PC-3 (cell line): ENCODE data around the gene ZFP69B. TPM values are rescaled to one million over a fixed set of nuclear protein-coding genes. Genes with fewer than 3 reads are reported as not detected.

Experiments used
- ATAC-seq: fragments of 200-7000 bp; cut with Tn5 transposase; 2 replicates; pipeline ENCODE4 v1.9.1; 2020; ENCODE audit warnings: mild to moderate bottlenecking, moderate library complexity
- BruUV-seq: library from RNA; stranded (reverse); fragments of 400-500 nt; replicated peaks from 2 replicates; lab custom pipeline; 2021; lab: Mats Ljungman, UMichigan
- CTCF ChIA-PET: fragments of 300-600 bp; sonication (Branson Sonifier 250); formaldehyde crosslinking; loops from one replicate; lab custom pipeline; 2022; ENCODE audit warnings: antibody characterized with exemption; lab: Charles Lee
- POLR2A ChIA-PET: fragments of 300-600 bp; sonication (Branson Sonifier 250); formaldehyde crosslinking; loops from one replicate; lab custom pipeline; 2022; ENCODE audit warnings: antibody characterized with exemption; ENCODE audit not compliant: unreplicated experiment; lab: Charles Lee
- DNase-seq: peaks from one replicate; pipeline ENCODE4 v3.0.0-alpha.2; 2015
- H2AFZ ChIP-seq: fragments of 300-600 bp; sonication (generic); 2 replicates; pipeline ENCODE4 v1.6.0; 2016; ENCODE audit warnings: antibody characterized with exemption, low read length
- H3F3A ChIP-seq: fragments of 300-600 bp; sonication (generic); one replicate; pipeline ENCODE4 v1.6.0; 2017; ENCODE audit warnings: antibody characterized with exemption, low read length, control low read depth, mild to moderate bottlenecking; ENCODE audit not compliant: unreplicated experiment
- H3K27ac ChIP-seq: fragments of 300-600 bp; sonication (generic); 2 replicates; pipeline ENCODE4 v1.5.1; 2016; ENCODE audit warnings: mild to moderate bottlenecking, low read length
- H3K27me3 ChIP-seq: fragments of 300-600 bp; sonication (generic); 2 replicates; pipeline ENCODE4 v1.6.1; 2016; ENCODE audit warnings: low read length, mixed read lengths
- H3K36me3 ChIP-seq: fragments of 300-600 bp; sonication (generic); 2 replicates; pipeline ENCODE4 v1.6.1; 2016; ENCODE audit warnings: low read depth, mixed run types, low read length, mixed read lengths
- H3K4me1 ChIP-seq: fragments of 300-600 bp; sonication (generic); 2 replicates; pipeline ENCODE4 v1.5.1; 2016; ENCODE audit warnings: low read length; ENCODE audit not compliant: insufficient read depth
- H3K4me2 ChIP-seq: fragments of 300-600 bp; sonication (generic); 2 replicates; pipeline ENCODE4 v1.6.0; 2016; ENCODE audit warnings: low read length
- H3K4me3 ChIP-seq: fragments of 300-600 bp; sonication (generic); 2 replicates; pipeline ENCODE4 v1.5.1; 2016; ENCODE audit warnings: mild to moderate bottlenecking, low read length, mixed read lengths
- H3K79me2 ChIP-seq: fragments of 300-600 bp; sonication (generic); 2 replicates; pipeline ENCODE4 v1.6.1; 2017; ENCODE audit warnings: low read length, mixed read lengths
- H3K9ac ChIP-seq: fragments of 300-600 bp; sonication (generic); 2 replicates; pipeline ENCODE4 v1.6.0; 2016; ENCODE audit warnings: mild to moderate bottlenecking, low read length
- H3K9me2 ChIP-seq: fragments of 300-600 bp; sonication (generic); replicated peaks from 2 replicates; pipeline ENCODE4 v1.6.1; 2016; ENCODE audit warnings: mixed run types, low read length, mixed read lengths
- H3K9me3 ChIP-seq: fragments of 300-600 bp; sonication (generic); 2 replicates; pipeline ENCODE4 v1.6.1; 2016; ENCODE audit warnings: low read length, mixed read lengths
- H4K20me1 ChIP-seq: fragments of 300-600 bp; sonication (generic); 2 replicates; pipeline ENCODE4 v1.6.1; 2016; ENCODE audit warnings: low read length, mixed read lengths
- EZH2 ChIP-seq: fragments of 300-600 bp; sonication (generic); IDR thresholded peaks from one replicate; pipeline ENCODE4 v1.6.1; 2017; ENCODE audit warnings: antibody characterized with exemption, mild to moderate bottlenecking, low read length; ENCODE audit not compliant: unreplicated experiment
- EZH2phosphoT487 ChIP-seq: fragments of 300-600 bp; sonication (generic); IDR thresholded peaks from 2 replicates; pipeline ENCODE4 v1.6.1; 2018; ENCODE audit warnings: mild to moderate bottlenecking, antibody characterized with exemption, low read length, borderline replicate concordance
- intact Hi-C: fragments of 100-400 bp; cut with micrococcal nuclease; formaldehyde crosslinking; loops from 2 replicates; pipeline ENCODE4 v1.9.0; 2023
- total RNA-seq: library from RNA; depleted of rRNA; stranded (reverse); fragments of >200 nt; gene quantifications from 2 replicates; pipeline ENCODE4 v1.2.3, GENCODE V29; 2014
- TF ChIP-seq, protein P1 (sequence below): fragments of 300-600 bp; sonication (generic); conservative IDR thresholded peaks from 2 replicates; pipeline ENCODE4 v1.5.1; 2017; ENCODE audit warnings: antibody characterized with exemption, low read depth, mild to moderate bottlenecking, low read length

ZFP69B gene
- total RNA-seq, 1 experiment from 2014 or later: 2.5 TPM

DNA sequence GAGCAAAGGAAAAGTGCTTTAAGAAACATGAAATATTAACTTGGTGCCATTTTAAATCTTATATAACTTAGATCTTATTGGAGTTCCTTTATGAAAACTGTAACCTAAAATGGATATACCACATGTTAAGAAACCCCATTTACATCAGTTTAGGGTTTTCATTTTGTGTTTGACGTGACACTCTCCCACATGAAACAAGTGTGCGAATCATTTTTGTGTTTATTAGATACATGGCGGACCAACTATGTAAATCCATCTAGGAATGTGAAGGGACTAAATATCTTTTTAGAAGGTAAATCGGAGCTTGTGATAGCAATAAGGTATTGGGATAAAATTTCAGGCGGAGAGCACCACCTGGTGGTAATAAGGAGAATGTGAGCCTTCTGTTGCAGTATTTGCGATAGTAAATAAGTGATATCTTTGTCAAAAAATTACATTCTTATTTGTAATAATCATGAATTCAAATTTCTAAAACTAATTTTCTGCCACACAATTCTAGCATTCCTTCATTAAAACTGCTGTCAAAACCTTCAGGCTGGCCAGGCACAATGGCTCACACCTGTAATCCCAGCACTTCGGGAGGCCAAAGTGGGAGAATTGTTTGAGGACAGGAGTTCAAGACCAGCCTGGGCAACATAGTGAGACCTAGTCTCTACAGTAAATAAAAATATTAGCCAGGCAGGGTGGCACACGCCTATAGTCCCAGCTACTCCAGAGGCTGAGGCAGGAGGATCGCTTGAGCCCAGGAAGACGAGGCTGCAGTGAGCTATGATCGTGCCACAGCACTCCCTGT is 45.4 kb upstream of the ZFP69B start:
- TF ChIP-seq EZH2 (no peak), EZH2phosphoT487 (no peak)
- TF ChIP-seq, protein P1, sequence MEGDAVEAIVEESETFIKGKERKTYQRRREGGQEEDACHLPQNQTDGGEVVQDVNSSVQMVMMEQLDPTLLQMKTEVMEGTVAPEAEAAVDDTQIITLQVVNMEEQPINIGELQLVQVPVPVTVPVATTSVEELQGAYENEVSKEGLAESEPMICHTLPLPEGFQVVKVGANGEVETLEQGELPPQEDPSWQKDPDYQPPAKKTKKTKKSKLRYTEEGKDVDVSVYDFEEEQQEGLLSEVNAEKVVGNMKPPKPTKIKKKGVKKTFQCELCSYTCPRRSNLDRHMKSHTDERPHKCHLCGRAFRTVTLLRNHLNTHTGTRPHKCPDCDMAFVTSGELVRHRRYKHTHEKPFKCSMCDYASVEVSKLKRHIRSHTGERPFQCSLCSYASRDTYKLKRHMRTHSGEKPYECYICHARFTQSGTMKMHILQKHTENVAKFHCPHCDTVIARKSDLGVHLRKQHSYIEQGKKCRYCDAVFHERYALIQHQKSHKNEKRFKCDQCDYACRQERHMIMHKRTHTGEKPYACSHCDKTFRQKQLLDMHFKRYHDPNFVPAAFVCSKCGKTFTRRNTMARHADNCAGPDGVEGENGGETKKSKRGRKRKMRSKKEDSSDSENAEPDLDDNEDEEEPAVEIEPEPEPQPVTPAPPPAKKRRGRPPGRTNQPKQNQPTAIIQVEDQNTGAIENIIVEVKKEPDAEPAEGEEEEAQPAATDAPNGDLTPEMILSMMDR: peak; percentile 85
- Histone ChIP-seq H3K4me1 (peaks cover 6% of the 10 kb centered on the region; the same call in 1 of the 2 replicates), H3K4me3 (no peak overlapping the region), H3K4me2 (peak overlapping the region; percentile 45), H3K9ac (no peak overlapping the region), H3K9me3 (no peaks in the 10 kb centered on the region), H3K9me2 (no peaks in the 10 kb centered on the region), H3K27me3 (no peaks in the 10 kb centered on the region), H2AFZ (peak overlapping the region; percentile 52), H3K27ac (peak overlapping the region; percentile 5; the same call in 1 of the 2 replicates), H4K20me1 (no peaks in the 10 kb centered on the region), H3K79me2 (peaks cover 71% of the 10 kb centered on the region), H3F3A (no peaks in the 10 kb centered on the region), H3K36me3 (peaks cover 7% of the 10 kb centered on the region)
- ChIA-PET CTCF (interaction anchor here (0.6 to 1.9 kb wide), 8 partner anchors 25 to 326 kb away, joined by 3 to 16 read pairs (median 6); partner anchors contain the start of gene SMAP2), POLR2A (no interaction called here)
- intact Hi-C loops: loop anchor here (1.0 to 5.0 kb wide), 4 partner anchors 33 to 320 kb away; partner anchors contain the start of gene SMAP2
- BruUV-seq: no TSS peak
- ATAC-seq (peak; percentile 80), DNase-seq (peak; percentile 76)

DNA sequence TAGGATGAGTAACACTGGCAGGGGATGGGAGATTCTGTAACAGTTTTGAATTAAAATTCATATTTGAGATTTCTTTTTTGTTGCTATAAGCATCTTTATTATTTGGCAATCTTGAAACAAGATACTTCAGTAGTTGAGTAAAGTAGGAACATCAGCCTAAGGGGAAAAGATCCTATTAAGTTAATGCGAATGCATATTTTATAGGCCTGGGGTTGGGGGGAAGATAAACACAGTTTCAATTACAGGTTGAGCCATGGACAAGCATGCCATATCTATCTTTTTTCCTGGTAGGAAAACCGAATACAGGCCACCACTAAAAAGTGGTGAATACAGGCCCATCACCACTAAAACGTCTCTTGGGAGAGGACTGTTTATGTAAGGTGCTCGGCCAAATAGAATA is 44.5 kb upstream of the ZFP69B start:
- Histone ChIP-seq H4K20me1 (no peaks in the 10 kb centered on the region), H3K36me3 (peaks cover 12% of the 10 kb centered on the region), H3K27ac (no peak overlapping the region), H3K9me3 (no peaks in the 10 kb centered on the region), H2AFZ (no peak overlapping the region), H3K79me2 (peaks cover 62% of the 10 kb centered on the region), H3K4me1 (peaks cover 6% of the 10 kb centered on the region; the same call in 1 of the 2 replicates), H3K4me2 (no peak overlapping the region), H3K27me3 (no peaks in the 10 kb centered on the region), H3F3A (no peaks in the 10 kb centered on the region), H3K9ac (no peak overlapping the region), H3K9me2 (no peaks in the 10 kb centered on the region), H3K4me3 (no peak overlapping the region)
- TF ChIP-seq, protein P1: no peak
- no peak for TF ChIP-seq EZH2
- no peak for TF ChIP-seq EZH2phosphoT487
- intact Hi-C loops: loop anchor here (2.0 to 5.0 kb wide), 2 partner anchors 34 to 321 kb away; partner anchors contain the start of gene SMAP2
- CTCF ChIA-PET: interaction anchor here (0.6 to 1.9 kb wide), 3 partner anchors 26 to 262 kb away, joined by 5 to 16 read pairs (median 11); no protein-coding TSS in a partner anchor
- DNase-seq (no peak), ATAC-seq (no peak)
- POLR2A ChIA-PET: no interaction called here
- BruUV-seq: no TSS peak

DNA sequence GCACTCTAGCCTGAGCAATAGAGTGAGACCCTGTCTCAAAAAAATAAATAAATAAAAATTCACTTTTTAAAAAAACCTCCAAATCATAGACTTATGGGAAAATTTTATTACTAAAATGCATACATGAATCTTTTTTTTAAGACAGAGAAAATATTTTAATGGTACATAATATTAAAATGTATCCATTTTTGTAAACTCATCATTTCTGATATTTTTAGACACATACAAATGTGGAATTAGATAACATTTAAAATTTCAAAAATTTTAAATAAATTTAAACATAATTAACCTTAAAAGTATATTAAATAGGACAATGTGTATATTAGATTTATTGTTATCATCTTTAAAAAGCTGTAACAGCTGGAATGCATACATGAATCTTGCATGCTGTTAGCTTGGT is 42.8 kb upstream of the ZFP69B start:
- TF ChIP-seq, protein P1: no peak
- TF ChIP-seq EZH2phosphoT487 (no peak), EZH2 (no peak)
- H3K4me1 ChIP-seq: peaks cover 6% of the 10 kb centered on the region; the same call in 1 of the 2 replicates
- peaks cover 15% of the 10 kb centered on the region for H3K36me3 ChIP-seq
- no peak overlapping the region for H3K27ac ChIP-seq
- no peaks in the 10 kb centered on the region for H4K20me1 ChIP-seq
- ChIA-PET CTCF (no interaction called here), POLR2A (no interaction called here)
- no peaks in the 10 kb centered on the region for H3K27me3 ChIP-seq
- ATAC-seq: no peak
- no peak for DNase-seq
- no TSS peak for BruUV-seq
- no peak overlapping the region for H3K4me3 ChIP-seq
- no peak overlapping the region for H2AFZ ChIP-seq
- peaks cover 46% of the 10 kb centered on the region for H3K79me2 ChIP-seq
- H3F3A ChIP-seq: no peaks in the 10 kb centered on the region
- no peaks in the 10 kb centered on the region for H3K9me3 ChIP-seq
- H3K9me2 ChIP-seq: no peaks in the 10 kb centered on the region
- no peak overlapping the region for H3K4me2 ChIP-seq
- intact Hi-C loops: loop anchor here (5.0 kb wide), 1 partner anchor 35 kb away; the partner anchor contains the start of gene SMAP2
- H3K9ac ChIP-seq: no peak overlapping the region
